WTC11 (cell line): ENCODE measurements around the gene RPIA.
"Not testable (repeated sequence)": the region's sequence is repeated elsewhere in the genome, so short reads cannot be mapped to it uniquely, and the experiment has no call there.

ENCODE experiments used
- ZNF232 ChIP-seq: sonication (generic); formaldehyde crosslinking; IDR thresholded peaks from 2 replicates; pipeline ENCODE4 v1.8.0; 2022; ENCODE audit warnings: mild to moderate bottlenecking, missing genetic modification reagents
- TF ChIP-seq, protein P1 (sequence below): fragments of 200-600 bp; IDR thresholded peaks from 2 replicates; pipeline ENCODE4 v1.8.0; 2022; ENCODE audit warnings: antibody characterized with exemption

DNA sequence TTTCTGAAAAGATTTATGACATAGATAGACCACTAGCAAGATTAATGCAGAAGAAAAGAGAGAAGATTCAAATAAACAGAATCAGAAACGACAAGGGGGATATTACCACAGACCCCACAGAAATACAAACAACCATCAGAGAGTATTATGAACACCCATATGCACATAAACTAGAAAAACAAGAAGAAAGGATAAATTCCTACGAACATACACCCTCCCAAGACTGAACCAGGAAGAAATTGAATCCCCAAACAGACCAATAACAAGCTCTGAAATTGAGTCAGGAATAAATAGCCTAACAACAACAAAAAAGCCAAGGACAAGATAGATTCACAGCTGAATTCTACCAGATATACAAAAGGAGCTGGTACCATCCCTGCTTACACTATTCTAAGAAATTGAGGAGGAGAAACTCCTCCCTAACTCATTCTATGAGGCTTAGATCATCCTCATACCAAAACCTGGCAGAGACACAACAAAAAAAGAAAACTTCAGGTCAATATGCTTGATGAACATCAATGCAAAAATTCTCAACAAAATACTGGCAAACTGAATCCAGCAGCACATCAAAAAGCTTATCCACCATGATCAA is 46.1 kb upstream of the RPIA start:
- TF ChIP-seq, protein P1, sequence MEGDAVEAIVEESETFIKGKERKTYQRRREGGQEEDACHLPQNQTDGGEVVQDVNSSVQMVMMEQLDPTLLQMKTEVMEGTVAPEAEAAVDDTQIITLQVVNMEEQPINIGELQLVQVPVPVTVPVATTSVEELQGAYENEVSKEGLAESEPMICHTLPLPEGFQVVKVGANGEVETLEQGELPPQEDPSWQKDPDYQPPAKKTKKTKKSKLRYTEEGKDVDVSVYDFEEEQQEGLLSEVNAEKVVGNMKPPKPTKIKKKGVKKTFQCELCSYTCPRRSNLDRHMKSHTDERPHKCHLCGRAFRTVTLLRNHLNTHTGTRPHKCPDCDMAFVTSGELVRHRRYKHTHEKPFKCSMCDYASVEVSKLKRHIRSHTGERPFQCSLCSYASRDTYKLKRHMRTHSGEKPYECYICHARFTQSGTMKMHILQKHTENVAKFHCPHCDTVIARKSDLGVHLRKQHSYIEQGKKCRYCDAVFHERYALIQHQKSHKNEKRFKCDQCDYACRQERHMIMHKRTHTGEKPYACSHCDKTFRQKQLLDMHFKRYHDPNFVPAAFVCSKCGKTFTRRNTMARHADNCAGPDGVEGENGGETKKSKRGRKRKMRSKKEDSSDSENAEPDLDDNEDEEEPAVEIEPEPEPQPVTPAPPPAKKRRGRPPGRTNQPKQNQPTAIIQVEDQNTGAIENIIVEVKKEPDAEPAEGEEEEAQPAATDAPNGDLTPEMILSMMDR, result not testable (repeated sequence)
- not testable (repeated sequence) for TF ChIP-seq ZNF232 (CRISPR knock-in tag)
